Measurements from ENCODE around the gene CACNG3. TPM values are rescaled to one million over a fixed set of nuclear protein-coding genes. Genes with fewer than 3 reads are reported as not detected.
A peak's percentile ranks its signal among the peaks of the same experiment; 100 is the strongest.

Gene CACNG3
- total and polyA plus RNA-seq, 2 of the 13 experiments (the other 11 are each of a cell fraction or from before 2014, with no cell fraction given) = not detected

GRCh38 chr16:24255456-24256371 is at the start of gene CACNG3 (continued):
- no peak for TF ChIP-seq GZF1 (CRISPR knock-in tag; IDR thresholded peaks at IDR 0.05)
- TF ChIP-seq ZNF331 (CRISPR knock-in tag; IDR thresholded peaks at IDR 0.05) = no peak
- no peak for TF ChIP-seq ZNF703 (CRISPR knock-in tag; IDR thresholded peaks at IDR 0.05; ENCODE audit: borderline replicate concordance)
- no peak for TF ChIP-seq E2F1 (CRISPR knock-in tag; IDR thresholded peaks at IDR 0.05)
- TF ChIP-seq ZNF782 (CRISPR knock-in tag; IDR thresholded peaks at IDR 0.05; ENCODE audit: borderline replicate concordance) = no peak
- TF ChIP-seq REXO4 (CRISPR knock-in tag; IDR thresholded peaks at IDR 0.05; ENCODE audit: borderline replicate concordance) = no peak
- TF ChIP-seq GLI4 (CRISPR knock-in tag; IDR thresholded peaks at IDR 0.05; ENCODE audit: borderline replicate concordance) = no peak
- no peak for TF ChIP-seq CHD2 (IDR thresholded peaks at IDR 0.05; ENCODE audit: low read depth, low read length)
- no peak for TF ChIP-seq E2F5 (CRISPR knock-in tag; conservative IDR thresholded peaks at IDR 0.05)
- TF ChIP-seq ZBTB25 (CRISPR knock-in tag; IDR thresholded peaks at IDR 0.05) = no peak
- TF ChIP-seq ZNF335 (CRISPR knock-in tag; IDR thresholded peaks at IDR 0.05) = no peak
- TF ChIP-seq PHF8 (CRISPR knock-in tag; IDR thresholded peaks at IDR 0.05) = no peak
- no peak for TF ChIP-seq MTA1 (CRISPR knock-in tag; IDR thresholded peaks at IDR 0.05; ENCODE audit: borderline replicate concordance)
- no peak for TF ChIP-seq ZNF263 (CRISPR knock-in tag; IDR thresholded peaks at IDR 0.05)
- no peak for TF ChIP-seq MYC (CRISPR knock-in tag; IDR thresholded peaks at IDR 0.05; ENCODE audit: borderline replicate concordance)
- no peak for TF ChIP-seq THAP7 (CRISPR knock-in tag; IDR thresholded peaks at IDR 0.05)
- TF ChIP-seq ZNF576 (CRISPR knock-in tag; IDR thresholded peaks at IDR 0.05) = no peak
- no peak for TF ChIP-seq TP53 (CRISPR knock-in tag; conservative IDR thresholded peaks at IDR 0.05)
- TF ChIP-seq RNF2 (conservative IDR thresholded peaks at IDR 0.05; ENCODE audit: low read depth) = no peak
- 0 out of 2 replicates have a peak, but pooled peaks have one; percentile 29 for TF ChIP-seq SP5 (CRISPR knock-in tag; IDR thresholded peaks at IDR 0.05; ENCODE audit: borderline replicate concordance, low read depth)
- TF ChIP-seq ZNF768 (CRISPR knock-in tag; IDR thresholded peaks at IDR 0.05) = no peak
- no peak for TF ChIP-seq FOXC1 (CRISPR knock-in tag; IDR thresholded peaks at IDR 0.05; ENCODE audit: borderline replicate concordance)
- TF ChIP-seq MBD4 (IDR thresholded peaks at IDR 0.05; ENCODE audit: borderline replicate concordance, low read length) = no peak
- TF ChIP-seq ZNF639 (CRISPR knock-in tag; conservative IDR thresholded peaks at IDR 0.05) = 0 out of 2 replicates have a peak, but pooled peaks have one; percentile 44
- no peak for TF ChIP-seq KDM4B (CRISPR knock-in tag; IDR thresholded peaks at IDR 0.05)
- no peak for TF ChIP-seq ZNF550 (CRISPR knock-in tag; IDR thresholded peaks at IDR 0.05; ENCODE audit: borderline replicate concordance)
